NCI-H146 treated with DMSO at 0.1 percent for 48 hours (cell line): ENCODE data around the gene MATN4.

ENCODE experiments used
- DNase-seq: peaks from one replicate; lab custom pipeline; 2025; ENCODE audit not compliant: unreplicated experiment; lab: John Stamatoyannopoulos, UW

The MATN4 gene

DNA sequence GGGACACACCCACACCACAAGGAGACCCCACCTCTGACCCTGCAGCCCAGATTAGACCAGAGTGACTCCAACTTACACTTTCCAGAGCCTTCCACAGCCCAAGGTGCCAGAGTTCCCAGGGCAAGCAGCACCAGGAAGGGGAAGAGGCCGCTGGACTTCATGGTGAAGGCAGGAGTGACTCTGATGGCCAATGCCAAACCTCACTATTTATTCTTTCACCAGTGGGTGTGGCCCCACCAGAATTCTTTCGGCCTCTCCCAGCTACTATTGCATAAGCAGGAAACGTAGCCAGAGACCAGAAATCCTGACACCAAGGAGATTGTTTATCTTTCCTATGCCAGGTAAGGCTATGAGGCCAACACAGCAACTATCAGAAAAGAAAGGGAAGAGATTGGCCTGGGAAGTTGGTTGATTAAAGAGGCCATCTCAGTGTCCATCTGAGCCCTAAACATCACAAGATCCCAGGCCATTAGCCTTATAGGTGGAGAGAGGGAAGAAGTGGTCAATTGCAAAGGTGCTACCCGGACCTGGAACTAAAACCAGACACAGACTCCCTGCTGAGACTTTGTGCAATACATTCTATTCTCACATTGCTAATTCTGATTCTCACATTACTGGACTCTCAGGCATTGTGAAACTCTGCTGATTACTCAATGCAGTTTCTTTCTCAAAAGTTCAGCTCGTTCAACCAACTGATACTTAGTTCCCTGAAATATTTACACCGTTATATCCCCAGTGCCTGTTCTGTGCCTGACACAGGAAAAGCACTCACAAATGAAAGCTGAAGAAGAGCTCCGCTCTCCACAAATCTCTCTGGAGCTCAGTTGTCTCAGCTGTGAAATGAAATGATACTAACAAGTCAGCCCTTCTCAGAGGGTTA is 53.5 kb downstream of the MATN4 start, which contains the start of gene SLPI:
TSS of gene SLPI (minus strand) at position 182 of the 880 bp plus-strand sequence. CDS start at position 161, 21 bp downstream.
- no peak for DNase-seq

DNA sequence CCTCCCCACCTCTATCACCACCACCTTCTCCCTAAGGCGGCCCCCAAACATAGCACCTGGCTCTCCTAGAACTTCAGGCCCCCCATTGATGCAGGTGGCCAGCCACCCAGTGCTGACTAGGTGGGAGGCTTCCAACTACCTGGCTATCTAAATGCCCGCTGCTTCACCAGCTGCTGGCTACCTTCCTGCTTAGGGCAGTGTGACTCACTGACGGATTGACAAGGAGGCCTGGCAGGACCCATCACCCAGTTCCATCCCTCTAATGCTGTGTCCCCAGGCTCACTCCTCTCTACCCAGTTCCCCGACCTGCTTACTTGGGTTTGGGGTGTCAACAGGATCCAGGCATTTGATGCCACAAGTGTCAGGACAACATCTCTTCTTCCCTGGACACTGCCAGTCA is 54.8 kb downstream of the MATN4 start:
- DNase-seq = no peak

DNA sequence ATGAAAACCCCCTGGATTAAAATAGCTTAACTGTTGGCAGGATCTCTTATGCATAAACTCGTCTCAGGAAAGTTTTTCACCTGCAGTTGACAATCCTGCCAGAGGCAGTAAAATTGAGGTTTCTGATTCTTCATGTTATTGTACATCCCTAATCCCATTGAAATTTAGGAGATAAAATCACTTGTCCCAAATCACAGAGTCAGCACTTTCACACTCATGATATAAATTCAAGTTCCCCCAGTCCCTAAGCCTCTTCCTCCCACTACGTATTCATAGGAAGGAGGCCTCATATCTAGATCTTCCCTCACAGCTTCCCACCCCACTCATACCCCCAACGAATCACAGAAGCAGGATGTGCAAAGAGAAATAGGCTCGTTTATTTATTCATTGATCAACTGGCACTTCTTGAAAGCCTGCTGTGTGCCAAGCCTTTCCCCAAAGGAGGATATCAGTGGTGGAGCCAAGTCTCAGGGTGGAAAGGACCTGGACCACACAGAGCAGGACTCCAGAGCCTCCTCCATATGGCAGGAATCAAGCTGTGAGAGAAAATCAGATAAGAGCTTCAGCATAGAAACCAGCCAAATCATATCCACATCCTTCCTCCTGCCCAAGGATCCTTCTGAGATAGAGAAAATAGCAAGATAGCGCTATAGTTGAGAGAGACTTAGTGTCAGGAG is 56.1 kb downstream of the MATN4 start:
- no peak for DNase-seq

DNA sequence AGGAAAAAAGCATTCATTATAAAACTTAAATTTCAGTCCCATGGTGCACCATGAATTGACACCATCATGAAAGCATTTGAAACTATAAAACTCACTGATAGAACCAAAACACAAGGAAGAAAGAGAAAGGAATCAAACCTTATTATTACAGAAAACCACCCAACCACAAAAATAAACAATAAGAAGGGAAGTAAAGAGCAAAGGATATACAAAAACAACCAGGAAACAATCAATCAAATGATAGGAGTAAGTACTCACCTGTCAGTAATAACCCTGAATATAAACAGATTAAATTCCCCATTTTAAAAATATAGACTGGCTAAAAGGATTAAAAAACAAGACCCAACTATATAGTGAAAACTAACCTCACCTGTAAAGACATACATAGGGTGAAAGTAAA is 59.5 kb downstream of the MATN4 start:
- no peak for DNase-seq

DNA sequence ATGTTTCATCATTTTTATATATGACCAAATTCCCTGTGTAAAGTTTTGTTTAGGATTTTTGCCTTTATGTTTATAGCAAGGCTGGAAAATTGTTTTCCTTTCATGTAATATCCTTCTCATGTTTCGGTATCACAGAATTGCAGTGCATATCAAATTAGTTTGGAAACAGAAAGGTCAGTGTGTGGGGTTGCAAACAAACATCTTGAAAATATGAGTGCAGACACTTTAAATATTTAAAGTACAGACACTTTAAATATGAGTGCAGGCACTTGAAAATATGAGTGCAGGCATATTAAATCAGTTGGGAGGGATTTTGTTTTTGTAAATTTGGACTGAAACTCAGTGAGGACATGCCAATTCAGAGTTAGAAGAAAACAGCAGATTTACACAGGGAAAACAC is 60.2 kb downstream of the MATN4 start:
- DNase-seq = no peak

DNA sequence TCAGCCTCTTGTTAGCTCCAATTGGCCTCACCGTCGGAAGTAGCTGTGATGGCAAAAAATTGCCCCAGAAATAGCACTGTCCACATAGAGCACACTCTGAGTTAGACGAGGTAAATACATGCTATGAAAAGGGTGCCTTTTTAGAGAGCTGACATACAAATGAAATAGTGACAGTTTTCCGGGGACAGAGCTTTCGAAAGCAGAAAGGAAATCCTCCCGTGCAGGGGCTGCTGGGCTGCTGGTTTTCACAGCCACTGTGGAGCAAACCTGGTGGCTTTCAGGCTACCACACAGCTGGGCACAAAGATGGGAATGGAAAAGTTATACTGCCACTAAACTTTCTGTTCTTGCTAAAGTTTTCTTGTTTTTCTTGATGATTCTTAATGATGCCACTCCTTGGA is 62.0 kb downstream of the MATN4 start:
- DNase-seq = no peak
